HG03469 (cell line): Measurements from ENCODE around the gene ZNF521.
"Not testable (repeated sequence)": the region's sequence is repeated elsewhere in the genome, so short reads cannot be mapped to it uniquely, and the experiment has no call there.

Source experiments
- ATAC-seq: cut with Tn5 transposase; IDR thresholded peaks from one replicate; pipeline ENCODE4 v1.9.1; 2021; ENCODE audit warnings: mild to moderate bottlenecking, moderate library complexity, moderate number of reproducible peaks; ENCODE audit not compliant: unreplicated experiment

Gene ZNF521

DNA sequence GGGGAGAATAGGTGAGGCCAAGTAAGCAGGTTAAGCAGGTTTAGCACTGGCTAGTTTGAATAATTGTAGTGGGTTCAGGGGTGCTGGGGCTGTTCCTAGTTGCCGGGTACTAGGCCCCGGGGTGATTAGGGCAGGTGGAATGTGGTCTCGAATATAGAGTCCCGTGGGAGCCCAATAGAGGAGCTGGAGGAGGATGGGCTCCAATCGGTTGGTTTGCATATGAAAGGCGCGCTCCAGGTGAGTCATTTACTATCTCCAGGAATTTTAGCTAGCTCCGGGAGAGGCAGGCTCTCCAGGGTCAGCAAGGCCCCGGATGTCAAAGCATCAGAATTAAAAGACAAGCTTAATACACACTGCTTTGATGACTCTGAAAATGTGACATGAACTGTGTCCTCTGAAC is 304.0 kb downstream of the ZNF521 start:
- no peak for ATAC-seq

DNA sequence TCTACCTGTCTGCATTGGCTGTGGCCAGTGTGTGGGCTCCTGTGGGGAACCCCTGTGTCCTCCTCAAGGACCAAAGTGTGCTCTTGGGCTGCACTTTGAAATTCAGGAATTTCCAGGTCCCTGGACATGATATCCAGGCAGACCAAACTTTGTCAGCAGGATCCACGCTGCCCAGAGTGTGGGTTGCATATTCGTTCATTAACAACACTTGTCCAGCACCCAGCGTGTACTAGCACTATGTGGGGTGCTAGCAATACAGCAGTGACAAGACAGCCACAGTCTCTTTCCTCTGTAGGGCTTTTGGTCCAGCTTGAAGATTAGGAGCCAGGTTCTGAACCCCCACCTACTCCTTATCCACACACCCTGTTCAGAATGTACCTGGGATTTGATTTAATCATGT is 304.5 kb downstream of the ZNF521 start:
- no peak for ATAC-seq

DNA sequence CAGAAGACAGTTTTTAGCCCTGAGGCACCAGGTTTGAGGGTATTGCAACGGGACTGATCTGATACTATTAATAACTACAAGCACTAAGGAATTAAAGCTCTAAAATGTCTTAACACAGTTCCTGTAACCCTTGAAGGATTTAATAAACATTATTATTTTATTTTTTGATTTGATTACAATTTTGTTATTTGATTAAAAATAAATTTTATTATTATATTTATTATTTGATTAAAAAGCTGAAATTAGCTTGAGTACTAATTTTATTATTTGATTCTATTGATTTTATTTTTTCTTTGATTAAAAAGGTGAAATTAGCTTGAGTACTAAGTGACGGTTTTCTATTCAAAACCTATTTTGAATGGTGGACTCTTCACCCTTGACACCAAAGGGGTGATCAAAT is 307.3 kb downstream of the ZNF521 start:
- ATAC-seq, result no peak

DNA sequence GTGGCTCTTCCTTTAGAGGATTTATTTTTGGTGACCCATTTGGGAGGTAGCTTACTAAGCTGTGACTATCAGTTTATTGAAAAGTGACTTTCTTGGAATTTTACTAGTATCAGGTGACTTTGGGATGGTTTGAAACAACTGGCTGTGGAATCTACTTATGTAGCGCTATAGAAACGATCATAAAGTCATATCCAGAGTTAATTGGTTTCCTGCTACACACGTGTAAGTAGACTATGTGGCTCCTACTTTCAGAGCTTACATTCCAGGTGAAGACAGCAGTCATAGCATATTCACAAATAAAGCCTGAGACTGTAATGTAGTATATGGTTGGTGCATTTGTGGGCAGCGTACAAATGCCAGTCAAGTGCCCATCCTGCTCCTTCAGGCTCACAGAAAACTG is 308.9 kb downstream of the ZNF521 start:
- no peak for ATAC-seq

DNA sequence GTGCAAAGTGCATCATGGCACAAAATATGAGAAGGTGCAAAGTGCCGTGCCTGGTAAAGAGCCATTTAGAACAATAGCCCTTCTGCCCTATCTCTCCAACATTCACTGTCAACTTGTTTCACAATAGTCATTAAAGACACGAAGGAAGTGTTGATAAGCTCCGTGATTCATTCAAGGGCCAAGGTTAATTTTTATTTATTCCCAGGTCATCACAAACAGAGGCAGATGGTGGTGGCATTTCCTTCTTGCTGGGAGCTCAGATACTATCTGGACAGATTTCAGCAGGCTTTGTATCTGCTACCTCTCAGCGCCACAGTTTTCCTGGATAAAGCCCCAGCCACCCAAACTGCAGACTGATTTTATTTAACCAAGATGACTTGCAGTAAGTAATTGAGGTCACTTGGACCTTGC is 309.3 kb downstream of the ZNF521 start:
- no peak for ATAC-seq

DNA sequence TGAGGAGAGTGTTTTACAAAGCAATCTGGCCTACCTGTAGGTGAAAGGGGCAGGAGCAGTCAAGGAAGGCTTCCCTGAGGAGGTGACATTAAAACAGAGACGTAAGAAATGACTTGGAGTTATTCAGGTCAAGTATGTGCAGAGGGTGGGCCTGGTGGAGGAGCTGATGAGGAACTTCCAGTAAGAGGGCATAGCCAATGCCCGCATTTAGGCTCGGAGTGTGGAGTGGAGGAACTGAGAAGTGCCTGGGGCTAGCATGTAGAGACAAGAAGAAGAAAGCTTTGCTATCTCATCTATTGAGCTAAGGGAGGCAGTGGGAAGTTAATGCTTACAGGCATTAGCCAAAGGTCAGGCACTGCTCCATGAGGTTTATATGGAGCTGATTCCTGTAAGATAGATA is 312.2 kb downstream of the ZNF521 start:
- no peak for ATAC-seq

DNA sequence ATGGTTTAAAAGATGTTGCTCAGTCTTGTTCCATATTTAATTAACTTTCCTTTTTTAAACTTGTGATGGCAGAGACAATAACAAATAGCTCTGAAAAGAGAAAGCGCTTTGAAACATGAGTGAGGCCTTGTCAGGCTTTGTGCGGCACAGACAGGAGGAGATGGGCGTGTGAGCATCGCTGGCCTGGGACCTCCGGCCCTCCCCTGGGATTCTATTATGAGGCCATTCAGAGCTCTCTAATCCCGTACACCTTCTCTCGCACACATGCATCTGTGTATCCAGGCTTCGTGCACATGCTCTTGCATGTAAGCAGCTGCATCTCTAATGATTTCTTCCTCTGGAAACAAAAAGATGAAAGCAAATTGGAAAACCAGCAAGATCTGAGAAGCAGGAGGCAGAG is 313.7 kb downstream of the ZNF521 start:
- ATAC-seq, result no peak

DNA sequence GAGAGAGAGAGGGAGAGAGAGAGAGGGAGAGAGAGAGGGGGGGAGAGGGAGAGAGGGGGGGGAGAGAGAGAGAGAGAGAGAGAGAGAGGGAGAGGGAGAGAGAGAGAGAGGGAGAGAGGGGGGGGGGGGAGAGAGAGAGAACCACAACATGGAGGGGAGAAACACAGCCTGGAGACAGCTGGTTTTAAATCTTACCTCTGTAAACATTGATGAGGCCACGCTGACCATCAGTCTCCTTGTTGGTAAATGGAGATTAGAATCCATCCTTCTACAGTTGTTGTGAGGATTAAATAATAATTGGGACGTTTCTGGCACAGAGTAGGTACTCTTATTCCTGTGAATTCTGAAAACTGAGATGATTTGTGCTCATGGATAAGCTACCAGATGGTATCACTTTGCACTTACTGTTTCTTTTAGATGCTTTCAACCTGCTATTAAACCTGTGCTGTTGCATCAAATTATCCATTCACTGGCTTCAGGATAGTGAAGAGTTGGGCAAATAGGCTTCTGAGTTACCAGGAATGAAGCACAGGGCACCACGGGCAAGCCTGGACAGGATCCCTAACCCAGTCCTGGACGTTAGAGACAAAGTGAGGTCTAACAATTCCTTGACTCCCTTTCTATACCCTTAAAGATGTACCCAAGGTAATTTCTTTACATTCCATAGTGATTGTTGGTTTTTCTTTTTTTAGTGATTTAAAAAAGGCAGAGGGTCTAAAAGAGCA is 318.1 kb downstream of the ZNF521 start:
- ATAC-seq, result no peak

DNA sequence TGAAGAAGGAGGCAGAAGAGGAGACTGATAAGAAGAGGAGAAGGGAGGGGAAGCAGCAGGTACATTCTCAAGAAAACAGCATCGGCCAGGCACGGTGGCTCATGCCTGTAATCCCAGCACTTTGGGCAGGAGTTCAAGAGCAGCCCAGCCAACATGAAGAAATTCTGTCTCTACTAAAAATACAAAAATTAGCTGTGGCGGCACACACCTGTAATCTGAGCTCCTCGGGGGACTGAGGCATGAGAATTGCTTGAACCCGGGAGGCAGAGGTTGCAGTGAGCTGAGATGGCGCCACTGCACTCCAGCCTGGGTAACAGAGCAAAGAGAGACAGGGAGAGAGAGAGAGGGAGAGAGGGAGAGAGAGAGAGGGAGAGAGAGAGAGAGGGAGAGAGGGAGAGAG is 318.8 kb downstream of the ZNF521 start:
- ATAC-seq, result not testable (repeated sequence)

DNA sequence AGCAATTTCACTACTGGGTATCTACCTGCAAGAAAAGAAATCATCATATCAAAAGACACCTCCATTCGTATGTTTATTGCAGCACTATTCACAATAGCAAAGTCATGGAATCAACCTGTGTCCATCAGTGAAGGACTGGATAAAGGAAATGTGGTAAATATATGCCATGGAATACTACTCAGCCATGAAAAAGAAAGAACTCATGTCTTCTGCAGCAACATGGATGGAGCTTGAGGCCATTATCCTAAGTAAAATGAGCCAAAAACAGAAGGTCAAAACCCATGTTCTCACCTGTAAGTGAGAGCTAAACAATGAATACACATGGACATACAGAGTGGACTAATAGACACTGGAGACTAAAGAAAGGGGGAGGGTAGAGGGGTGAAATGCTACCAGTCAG is 322.2 kb downstream of the ZNF521 start:
- ATAC-seq, result no peak

DNA sequence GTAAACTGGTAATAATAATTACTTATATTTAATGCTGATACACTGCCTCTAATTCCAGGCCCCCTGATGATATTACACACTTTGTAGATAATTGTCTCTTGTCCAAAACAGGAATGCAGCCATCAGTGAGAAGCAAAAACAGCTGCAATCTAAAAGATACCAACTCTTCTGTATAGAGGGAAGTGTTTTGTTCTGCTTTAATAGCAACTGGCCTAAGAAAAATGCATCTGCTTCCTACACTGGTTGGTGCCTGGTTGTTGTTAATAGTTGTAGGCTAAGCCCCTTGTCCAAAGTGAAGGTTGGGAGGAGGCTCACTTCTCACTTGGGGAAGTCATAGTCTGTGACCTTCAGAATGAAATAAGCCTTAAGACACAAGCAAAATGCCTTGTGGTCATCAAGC is 332.0 kb downstream of the ZNF521 start:
- no peak for ATAC-seq

DNA sequence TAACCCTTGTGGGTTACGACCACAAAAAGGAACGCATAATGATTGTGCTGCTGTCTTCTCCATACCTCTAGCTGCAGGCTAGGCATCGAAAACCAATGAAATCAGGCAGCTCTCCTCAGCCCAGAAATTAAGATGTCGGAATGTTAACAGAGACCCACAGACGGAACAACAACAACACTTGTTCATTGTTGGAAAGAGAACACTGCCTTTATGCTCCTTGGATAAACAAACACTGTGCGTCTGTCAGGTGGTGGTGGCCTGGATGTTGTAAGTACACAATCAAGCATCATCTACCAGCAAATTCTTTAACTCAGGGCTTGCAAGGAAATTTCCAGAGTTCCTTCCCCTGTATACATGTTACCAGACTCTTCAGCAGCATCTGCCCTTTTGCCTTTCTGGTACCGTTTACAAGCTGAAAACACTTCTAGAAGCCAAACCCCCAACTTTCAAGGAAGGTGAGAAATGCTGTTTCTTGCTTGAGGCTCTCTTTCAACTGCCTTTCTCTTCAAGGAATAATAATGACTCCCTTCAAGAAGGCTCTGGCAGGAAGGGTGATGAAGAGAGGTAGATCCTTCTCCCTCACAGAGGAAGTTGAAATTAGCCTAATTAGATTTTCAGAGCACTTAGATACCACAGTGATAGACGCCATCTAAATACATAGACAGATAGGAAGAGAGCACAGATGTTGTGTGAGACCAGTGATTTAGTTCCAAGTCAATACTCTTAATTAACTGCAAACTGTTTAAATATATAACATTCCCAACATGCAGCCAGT is 332.7 kb downstream of the ZNF521 start:
- ATAC-seq, result no peak

DNA sequence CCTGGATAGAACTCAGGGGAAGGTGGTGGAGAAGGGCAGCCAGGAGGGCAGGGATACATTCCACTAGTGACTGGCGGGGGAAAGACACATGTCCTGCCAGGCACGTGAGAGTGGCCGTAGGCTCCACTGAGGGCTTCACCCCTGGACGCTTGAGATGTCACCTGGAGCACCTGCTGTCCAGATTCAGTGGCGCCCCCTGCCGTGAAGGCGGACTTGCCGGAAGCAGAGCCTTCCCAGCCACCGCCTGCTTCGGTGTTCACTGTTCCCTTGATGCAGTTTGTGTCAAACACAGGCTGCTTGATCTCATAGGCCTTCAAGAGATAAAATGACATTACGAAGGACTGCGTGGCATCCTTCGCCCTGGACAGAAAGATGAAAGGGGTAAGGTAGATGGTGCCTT is 335.3 kb downstream of the ZNF521 start:
- no peak for ATAC-seq

DNA sequence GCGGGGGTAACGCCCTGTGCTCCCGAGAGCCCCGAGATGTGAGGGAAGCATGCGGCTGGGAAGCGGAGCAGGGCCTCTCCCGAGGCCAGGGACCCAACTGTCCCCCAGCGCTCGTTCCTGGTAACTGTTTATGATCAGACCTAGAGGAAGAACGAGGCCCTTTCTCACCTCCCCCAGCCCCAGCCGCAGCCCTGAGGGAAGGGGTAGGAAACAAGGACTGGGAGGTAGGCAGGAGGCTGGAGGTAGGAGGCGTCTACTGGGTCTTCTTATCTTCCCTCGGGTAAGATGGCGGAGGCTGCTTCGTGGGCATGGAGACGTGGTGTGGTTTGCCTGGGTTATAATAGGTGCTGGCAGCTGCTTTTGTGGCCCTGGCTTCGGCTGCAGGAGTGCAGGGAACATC is 335.8 kb downstream of the ZNF521 start:
- ATAC-seq, result no peak
